HG03457 (cell line): ENCODE data around the gene MAP7.
A peak's percentile ranks its signal among the peaks of the same experiment; 100 is the strongest.

ENCODE experiments used
- ATAC-seq: cut with Tn5 transposase; IDR thresholded peaks from one replicate; pipeline ENCODE4 v1.9.1; 2021; ENCODE audit warnings: moderate number of reproducible peaks; ENCODE audit not compliant: unreplicated experiment

MAP7 gene

GRCh38 chr6:136426627-136427377, 123.4 kb downstream of the MAP7 start:
- ATAC-seq: no peak

GRCh38 chr6:136425793-136426192, 124.4 kb downstream of the MAP7 start:
- no peak for ATAC-seq

GRCh38 chr6:136424901-136425300, 125.3 kb downstream of the MAP7 start:
- ATAC-seq: no peak

GRCh38 chr6:136424450-136424849, 125.8 kb downstream of the MAP7 start:
- ATAC-seq: no peak

GRCh38 chr6:136421537-136422158, 128.6 kb downstream of the MAP7 start:
- ATAC-seq: no peak

- no peak for ATAC-seq
Observed at GRCh38 chr6:136420853-136421252, 129.4 kb downstream of the MAP7 start.

- ATAC-seq: no peak
Observed at GRCh38 chr6:136415351-136416007, 134.7 kb downstream of the MAP7 start.

- ATAC-seq: no peak
Observed at GRCh38 chr6:136412410-136412809, 137.8 kb downstream of the MAP7 start.

- no peak for ATAC-seq
Observed at GRCh38 chr6:136411453-136412354, 138.5 kb downstream of the MAP7 start.

GRCh38 chr6:136411025-136411325, 139.2 kb downstream of the MAP7 start:
- ATAC-seq: no peak

- ATAC-seq: peak; percentile 85
Observed at GRCh38 chr6:136410201-136411024, 139.8 kb downstream of the MAP7 start.

- no peak for ATAC-seq
Observed at GRCh38 chr6:136409597-136409996, 140.6 kb downstream of the MAP7 start.

- ATAC-seq: no peak
Observed at GRCh38 chr6:136408204-136408603, 142.0 kb downstream of the MAP7 start.

GRCh38 chr6:136405420-136406029, 144.7 kb downstream of the MAP7 start:
- no peak for ATAC-seq

GRCh38 chr6:136404627-136405419, 145.4 kb downstream of the MAP7 start:
- ATAC-seq: no peak

- ATAC-seq: no peak
Observed at GRCh38 chr6:136404007-136404406, 146.2 kb downstream of the MAP7 start.

- no peak for ATAC-seq
Observed at GRCh38 chr6:136403110-136403980, 146.9 kb downstream of the MAP7 start.

- no peak for ATAC-seq
Observed at GRCh38 chr6:136401749-136402148, 148.5 kb downstream of the MAP7 start.
